ENCODE measurements around the gene PCDHGB4.
A peak's percentile ranks its signal among the peaks of the same experiment; 100 is the strongest.

The PCDHGB4 gene

DNA sequence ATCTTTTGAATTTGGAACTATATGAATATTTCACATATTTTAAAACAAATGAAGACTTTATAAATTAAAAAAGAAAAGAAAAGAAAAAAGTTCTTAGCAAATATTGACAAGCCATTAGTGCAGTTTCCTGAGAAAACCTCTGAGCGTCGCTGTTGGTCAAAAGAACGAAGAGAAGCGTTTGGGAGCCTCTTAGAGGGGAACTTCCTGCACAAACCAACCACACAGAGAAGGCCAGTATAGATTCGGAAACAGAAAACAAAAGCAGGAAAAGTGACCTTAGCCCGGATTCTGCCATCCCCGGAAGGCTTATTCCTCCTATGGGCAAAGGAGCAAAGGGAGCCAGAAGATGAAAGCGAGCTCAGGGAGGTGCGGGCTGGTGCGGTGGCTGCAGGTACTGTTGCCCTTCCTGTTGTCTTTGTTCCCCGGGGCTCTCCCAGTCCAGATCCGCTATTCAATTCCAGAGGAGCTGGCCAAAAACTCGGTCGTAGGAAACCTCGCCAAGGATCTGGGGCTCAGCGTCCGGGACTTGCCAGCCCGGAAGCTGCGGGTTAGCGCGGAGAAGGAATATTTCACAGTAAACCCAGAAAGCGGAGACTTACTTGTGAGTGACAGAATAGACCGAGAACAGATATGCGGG is 27.6 kb upstream of the PCDHGB4 start, which contains the start of gene PCDHGB2:
PCDHGB2 (plus strand) TSS at position 205 of the 637 bp plus-strand sequence; CDS start at position 347, 142 bp downstream.
- Histone ChIP-seq H3K4me3 (ENCODE audit: low read depth in 1 of 2, low read length in 2 of 2) (peak within 1 kb of the TSS in 1 of 2 experiments; percentile 30; a peak in 1 of 4 replicates), H3K79me2 (ENCODE audit: insufficient read depth, low read length) (no peaks in the 10 kb centered on the region), H4K20me1 (ENCODE audit: insufficient read depth, low read length) (no peaks in the 10 kb centered on the region), H2AFZ (ENCODE audit: low read depth, low read length) (peak within 1 kb of the TSS; percentile 53), H3K9ac (ENCODE audit: low read depth, low read length) (no peak within 1 kb of the TSS), H3K27me3 (ENCODE audit: insufficient read depth, low read length, poor library complexity) (no peaks in the 10 kb centered on the region), H3K27ac (ENCODE audit: low read length) (no peak within 1 kb of the TSS), H3K4me1 (ENCODE audit: insufficient read depth, low read length) (peaks cover 3% of the 10 kb centered on the region; the same call in 1 of the 2 replicates), H3K4me2 (ENCODE audit: insufficient read depth, low read length) (peak within 1 kb of the TSS; percentile 33; the same call in 1 of the 2 replicates), H3K9me3 (ENCODE audit: insufficient read depth, low read length, severe bottlenecking) (no peaks in the 10 kb centered on the region), H3K36me3 (ENCODE audit: insufficient read depth, low read length) (no peaks in the 10 kb centered on the region)
- DNase-seq (peak; percentile 37), ATAC-seq (ENCODE audit: insufficient read depth, low read depth) (peak; percentile 74)
- no peak for TF ChIP-seq EZH2 (IDR thresholded peaks at IDR 0.05; ENCODE audit: borderline replicate concordance, low read depth, low read length, severe bottlenecking)
- TF ChIP-seq, protein P1, sequence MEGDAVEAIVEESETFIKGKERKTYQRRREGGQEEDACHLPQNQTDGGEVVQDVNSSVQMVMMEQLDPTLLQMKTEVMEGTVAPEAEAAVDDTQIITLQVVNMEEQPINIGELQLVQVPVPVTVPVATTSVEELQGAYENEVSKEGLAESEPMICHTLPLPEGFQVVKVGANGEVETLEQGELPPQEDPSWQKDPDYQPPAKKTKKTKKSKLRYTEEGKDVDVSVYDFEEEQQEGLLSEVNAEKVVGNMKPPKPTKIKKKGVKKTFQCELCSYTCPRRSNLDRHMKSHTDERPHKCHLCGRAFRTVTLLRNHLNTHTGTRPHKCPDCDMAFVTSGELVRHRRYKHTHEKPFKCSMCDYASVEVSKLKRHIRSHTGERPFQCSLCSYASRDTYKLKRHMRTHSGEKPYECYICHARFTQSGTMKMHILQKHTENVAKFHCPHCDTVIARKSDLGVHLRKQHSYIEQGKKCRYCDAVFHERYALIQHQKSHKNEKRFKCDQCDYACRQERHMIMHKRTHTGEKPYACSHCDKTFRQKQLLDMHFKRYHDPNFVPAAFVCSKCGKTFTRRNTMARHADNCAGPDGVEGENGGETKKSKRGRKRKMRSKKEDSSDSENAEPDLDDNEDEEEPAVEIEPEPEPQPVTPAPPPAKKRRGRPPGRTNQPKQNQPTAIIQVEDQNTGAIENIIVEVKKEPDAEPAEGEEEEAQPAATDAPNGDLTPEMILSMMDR (IDR thresholded peaks at IDR 0.05; ENCODE audit: borderline replicate concordance, extremely low read depth, low read length, poor library complexity, severe bottlenecking) = peak; percentile 63

- ATAC-seq (ENCODE audit: insufficient read depth, low read depth) (no peak), DNase-seq (no peak)
- Histone ChIP-seq H3K9me3 (ENCODE audit: insufficient read depth, low read length, severe bottlenecking) (no peaks in the 10 kb centered on the region), H3K9ac (ENCODE audit: low read depth, low read length) (no peak overlapping the region), H4K20me1 (ENCODE audit: insufficient read depth, low read length) (no peaks in the 10 kb centered on the region), H3K4me1 (ENCODE audit: insufficient read depth, low read length) (peaks cover 3% of the 10 kb centered on the region; the same call in 1 of the 2 replicates), H3K27ac (ENCODE audit: low read length) (no peak overlapping the region), H3K4me3 (ENCODE audit: low read depth in 1 of 2, low read length in 2 of 2) (no peak overlapping the region), H3K27me3 (ENCODE audit: insufficient read depth, low read length, poor library complexity) (no peaks in the 10 kb centered on the region), H2AFZ (ENCODE audit: low read depth, low read length) (no peak overlapping the region), H3K4me2 (ENCODE audit: insufficient read depth, low read length) (no peak overlapping the region), H3K79me2 (ENCODE audit: insufficient read depth, low read length) (no peaks in the 10 kb centered on the region), H3K36me3 (ENCODE audit: insufficient read depth, low read length) (no peaks in the 10 kb centered on the region)
- TF ChIP-seq, protein P1 (IDR thresholded peaks at IDR 0.05; ENCODE audit: borderline replicate concordance, extremely low read depth, low read length, poor library complexity, severe bottlenecking) = no peak
- TF ChIP-seq EZH2 (IDR thresholded peaks at IDR 0.05; ENCODE audit: borderline replicate concordance, low read depth, low read length, severe bottlenecking) = no peak
Measured at GRCh38 chr5:141360685-141361084, 26.8 kb upstream of the PCDHGB4 start.

- TF ChIP-seq, protein P1 (IDR thresholded peaks at IDR 0.05; ENCODE audit: borderline replicate concordance, extremely low read depth, low read length, poor library complexity, severe bottlenecking) = no peak
- no peak for TF ChIP-seq EZH2 (IDR thresholded peaks at IDR 0.05; ENCODE audit: borderline replicate concordance, low read depth, low read length, severe bottlenecking)
- H3K27ac ChIP-seq (ENCODE audit: low read length) = no peak overlapping the region
- no peaks in the 10 kb centered on the region for H3K9me3 ChIP-seq (ENCODE audit: insufficient read depth, low read length, severe bottlenecking)
- peaks cover 3% of the 10 kb centered on the region; the same call in 1 of the 2 replicates for H3K4me1 ChIP-seq (ENCODE audit: insufficient read depth, low read length)
- no peaks in the 10 kb centered on the region for H3K27me3 ChIP-seq (ENCODE audit: insufficient read depth, low read length, poor library complexity)
- no peaks in the 10 kb centered on the region for H3K79me2 ChIP-seq (ENCODE audit: insufficient read depth, low read length)
- no peak overlapping the region for H2AFZ ChIP-seq (ENCODE audit: low read depth, low read length)
- H4K20me1 ChIP-seq (ENCODE audit: insufficient read depth, low read length) = no peaks in the 10 kb centered on the region
- DNase-seq = no peak
- ATAC-seq (ENCODE audit: insufficient read depth, low read depth) = no peak
- no peaks in the 10 kb centered on the region for H3K36me3 ChIP-seq (ENCODE audit: insufficient read depth, low read length)
- no peak overlapping the region for H3K4me3 ChIP-seq (ENCODE audit: low read depth in 1 of 2, low read length in 2 of 2)
- H3K4me2 ChIP-seq (ENCODE audit: insufficient read depth, low read length) = no peak overlapping the region
- no peak overlapping the region for H3K9ac ChIP-seq (ENCODE audit: low read depth, low read length)
Measured at GRCh38 chr5:141362719-141363118, 24.8 kb upstream of the PCDHGB4 start.

Data from DND-41 (cell line).